SK-N-DZ (cell line): Measurements from ENCODE around the gene ETV7.
A peak's percentile ranks its signal among the peaks of the same experiment; 100 is the strongest.

Experiments
- DNase-seq: peaks from one replicate; pipeline ENCODE4 v3.0.0-alpha.2; 2015; ENCODE audit warnings: low spot score

ETV7 gene

GRCh38 chr6:36324715-36325114 is 62.8 kb downstream of the ETV7 start:
- DNase-seq, result no peak

- DNase-seq, result no peak
These were observed 63.3 kb downstream of the ETV7 start for GRCh38 chr6:36324191-36324590.

- peak; percentile 71 for DNase-seq
These were observed 64.4 kb downstream of the ETV7 start for GRCh38 chr6:36323062-36323461.

GRCh38 chr6:36322591-36322990 is 64.9 kb downstream of the ETV7 start:
- DNase-seq, result no peak

GRCh38 chr6:36320475-36320874 is 67.0 kb downstream of the ETV7 start:
- no peak for DNase-seq

- DNase-seq, result no peak
These were observed 67.6 kb downstream of the ETV7 start for GRCh38 chr6:36319821-36320220.

GRCh38 chr6:36319436-36319762 is 68.1 kb downstream of the ETV7 start:
- no peak for DNase-seq

- DNase-seq, result no peak
These were observed 68.6 kb downstream of the ETV7 start for GRCh38 chr6:36318690-36319435.

- no peak for DNase-seq
These were observed 69.8 kb downstream of the ETV7 start for GRCh38 chr6:36317623-36318022.
